Measurements from ENCODE around the gene ZNF175.
"Not testable (repeated sequence)": the region's sequence is repeated elsewhere in the genome, so short reads cannot be mapped to it uniquely, and the experiment has no call there.

The ZNF175 gene

DNA sequence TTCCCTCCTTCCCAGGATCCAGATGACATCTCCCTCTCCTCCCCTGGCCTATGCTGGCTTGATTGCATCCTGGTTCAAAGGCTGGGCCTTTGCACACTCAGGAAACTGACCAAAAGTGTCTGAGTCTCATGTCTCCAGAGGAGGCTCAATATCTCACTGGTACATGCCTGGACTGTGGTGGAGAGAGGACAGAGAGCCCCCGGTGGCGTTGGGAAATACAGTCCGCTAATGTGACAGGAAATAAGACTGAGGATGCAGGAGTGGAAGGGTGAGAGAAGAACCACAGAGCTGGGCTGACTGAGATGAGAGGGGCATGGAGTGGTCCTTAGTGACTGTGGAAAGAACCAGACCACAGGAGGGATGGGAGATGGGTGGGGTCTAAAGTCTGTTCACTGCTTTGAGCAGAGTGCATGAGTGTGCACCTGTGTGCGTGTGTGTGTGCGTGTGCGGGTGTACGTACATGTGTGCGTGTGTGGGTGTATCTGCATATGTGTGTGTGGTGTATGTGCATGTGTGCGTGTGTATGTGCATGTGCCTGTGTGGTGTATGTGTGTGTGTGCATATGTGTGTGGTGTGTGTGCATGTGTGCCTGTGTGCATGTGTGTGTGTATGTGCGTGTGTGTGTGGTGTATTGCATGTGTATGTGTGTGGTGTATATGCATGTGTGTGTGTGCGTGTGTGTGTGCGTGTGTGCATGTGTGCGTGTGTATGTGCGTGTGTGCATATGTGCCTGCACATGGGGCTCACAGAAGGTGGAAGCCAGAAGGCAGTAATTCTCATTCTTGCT, 57.3 kb downstream of the ZNF175 start:
- no peak for DNase-seq (ENCODE audit: low read depth, low spot score)

DNA sequence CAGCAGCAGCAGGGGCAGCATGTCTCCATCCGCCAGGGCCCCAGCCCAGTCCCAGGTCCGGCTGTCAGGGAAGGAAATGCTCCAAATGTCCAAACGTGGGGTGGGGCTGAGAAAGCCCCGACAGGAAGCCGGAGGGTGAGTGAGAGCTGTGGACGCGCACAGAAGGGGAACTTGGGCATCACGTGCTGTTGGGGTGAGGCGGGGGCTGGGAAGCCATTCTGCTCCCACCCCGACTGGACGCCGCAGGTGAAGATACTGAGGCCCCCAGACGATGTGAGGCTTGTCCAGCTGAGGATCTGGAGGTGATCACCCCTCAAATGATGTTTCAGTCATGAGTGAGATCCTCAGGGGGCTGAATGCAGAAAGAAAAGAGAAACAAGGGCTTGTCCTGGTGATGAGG, 59.2 kb downstream of the ZNF175 start, which contains the start of gene SIGLEC5:
Gene SIGLEC5 (minus strand): TSS at position 87 of the 400 bp plus-strand sequence. CDS start 66 bp downstream, at position 21.
- not testable (repeated sequence) for DNase-seq (ENCODE audit: low read depth, low spot score)

DNA sequence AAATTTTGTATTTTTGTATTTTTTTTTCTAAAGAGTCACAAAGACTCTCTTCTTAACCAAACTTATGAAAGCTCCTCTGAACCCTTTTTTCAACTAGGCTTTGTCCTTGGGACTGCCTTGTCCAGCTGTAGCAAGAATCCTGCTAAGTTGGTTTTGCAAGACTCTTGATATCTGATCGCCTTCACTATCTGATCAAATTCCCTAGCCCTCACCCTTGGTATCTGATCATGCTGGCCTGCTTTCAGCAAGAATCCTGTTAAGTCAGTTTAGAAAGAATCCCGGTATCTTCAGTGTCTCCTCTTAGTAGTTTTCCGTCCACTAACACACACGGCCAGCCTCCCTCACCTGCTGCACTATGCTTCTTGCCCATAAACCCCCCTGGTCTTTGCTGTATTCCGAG, 61.0 kb downstream of the ZNF175 start:
- no peak for DNase-seq (ENCODE audit: low read depth, low spot score)

DNA sequence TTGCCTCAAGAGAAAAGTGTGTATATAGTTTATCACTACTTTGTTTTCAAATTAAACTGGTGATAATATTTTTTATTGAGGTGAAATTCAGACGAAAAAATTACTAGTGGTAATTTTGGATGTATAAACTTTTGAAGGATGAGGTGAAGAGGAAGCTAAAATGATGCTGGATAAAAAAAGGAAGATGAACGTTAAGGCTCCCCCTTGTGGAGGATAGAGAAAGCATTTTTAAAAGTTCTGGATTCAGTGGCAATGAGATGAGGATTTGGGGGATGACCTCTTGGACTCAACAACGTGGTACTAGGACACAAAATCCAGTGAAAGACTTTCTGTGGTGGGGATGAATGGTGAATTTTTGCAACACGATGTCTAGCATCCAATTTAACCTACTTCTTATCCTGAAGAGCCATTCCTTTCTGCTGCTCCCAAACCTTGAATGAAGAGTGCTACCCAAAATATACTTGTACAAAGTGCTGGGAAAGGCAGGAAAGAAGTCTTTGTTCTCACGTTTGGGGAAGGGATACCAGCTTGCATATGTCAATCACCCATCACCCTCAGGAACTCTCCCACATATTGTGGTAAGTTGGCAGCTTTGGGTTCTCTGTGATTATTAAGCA, 66.4 kb downstream of the ZNF175 start:
- no peak for DNase-seq (ENCODE audit: low read depth, low spot score)

DNA sequence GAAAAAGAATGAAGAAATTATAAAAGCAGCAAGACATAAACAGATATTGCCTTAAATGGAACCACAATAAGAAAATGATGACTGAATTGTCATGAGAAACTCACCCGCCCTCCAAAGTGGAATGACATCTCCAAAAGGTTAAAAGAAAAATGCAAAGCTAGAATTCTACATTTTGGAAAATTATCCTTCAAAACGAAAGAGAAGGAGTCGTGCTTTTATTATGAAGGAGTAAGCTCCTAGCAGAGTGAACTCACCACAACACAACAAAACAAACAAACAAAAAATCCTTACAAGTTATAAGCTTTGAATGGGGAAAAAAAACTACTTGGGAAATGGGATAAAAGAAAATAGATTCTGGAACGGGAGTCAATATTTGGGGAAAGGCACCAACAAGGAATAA, 68.8 kb downstream of the ZNF175 start:
- DNase-seq (ENCODE audit: low read depth, low spot score), result no peak

DNA sequence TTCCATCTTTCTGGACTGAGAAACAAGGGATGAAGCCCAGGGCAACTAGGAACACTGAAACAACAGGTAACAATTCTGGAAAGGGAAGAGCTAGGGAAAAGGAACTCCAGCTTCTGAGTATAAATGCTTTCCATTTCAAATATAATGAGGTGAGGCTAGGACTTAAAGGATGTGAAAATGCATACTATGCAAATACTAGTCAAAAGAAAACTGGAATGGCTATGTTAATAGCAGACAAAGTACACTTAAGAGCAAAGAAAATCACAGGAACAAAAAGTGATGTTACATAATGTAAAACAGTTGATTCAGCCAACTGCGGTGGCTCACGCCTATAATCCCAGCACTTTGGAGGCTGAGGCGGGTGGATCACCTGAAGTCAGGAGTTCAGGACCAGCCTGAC, 69.3 kb downstream of the ZNF175 start:
- no peak for DNase-seq (ENCODE audit: low read depth, low spot score)

DNA sequence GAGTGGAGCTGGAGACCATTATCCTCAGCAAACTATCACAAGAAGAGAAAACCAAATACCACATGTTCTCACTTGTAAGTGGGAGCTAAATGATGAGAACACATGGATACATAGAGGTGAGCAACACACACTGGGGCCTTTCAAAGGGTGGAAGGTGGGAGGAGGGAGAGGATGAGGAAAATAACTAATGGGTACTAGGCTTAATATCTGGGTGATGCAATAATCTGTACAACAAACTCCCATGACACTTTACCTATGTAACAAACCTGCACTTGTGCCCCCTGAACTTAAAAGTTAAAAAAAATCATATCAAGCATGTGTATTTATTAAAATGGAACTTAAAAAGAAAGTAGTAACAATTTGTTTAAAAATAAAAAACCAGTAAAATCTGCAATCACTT, 70.6 kb downstream of the ZNF175 start:
- DNase-seq (ENCODE audit: low read depth, low spot score), result no peak
